Thoracic aorta (tissue), 2 donors: ENCODE results near the gene DVL2. TPM values are rescaled to one million over a fixed set of nuclear protein-coding genes. Genes with fewer than 3 reads are reported as not detected.

ENCODE experiments used
- ATAC-seq: fragments of 150-250 bp; one replicate; pipeline ENCODE4 v1.8.0; 2017; ENCODE audit warnings: low read depth; ENCODE audit not compliant: insufficient number of reproducible peaks, low FRiP score
- DNase-seq: peaks from one replicate; pipeline ENCODE4 v3.0.0-alpha.2; 2020; ENCODE audit warnings: low spot score
- H3K27ac ChIP-seq, 2 donors: fragments of 200-600 bp; sonication (generic); 1 replicate in 1 of 2; 2 replicates in 1 of 2; pipeline ENCODE4 v1.5.1; 2016; ENCODE audit warnings: mild to moderate bottlenecking in 2 of 2, moderate library complexity in 2 of 2
- H3K27me3 ChIP-seq: fragments of 200-600 bp; sonication (generic); replicated peaks from 2 replicates; pipeline ENCODE4 v1.6.0; 2016; ENCODE audit warnings: mild to moderate bottlenecking; ENCODE audit not compliant: insufficient read depth
- H3K36me3 ChIP-seq: fragments of 200-600 bp; sonication (generic); one replicate; pipeline ENCODE4 v1.5.1; 2016
- H3K4me1 ChIP-seq, 2 donors: fragments of 200-600 bp; sonication (generic); 1 replicate in 1 of 2; 2 replicates in 1 of 2; pipeline versions ENCODE4 v1.5.1 to v1.6.0; 2016; ENCODE audit warnings: low read depth in 2 of 2, mild to moderate bottlenecking in 1 of 2; ENCODE audit not compliant: control insufficient read depth in 1 of 2
- H3K4me3 ChIP-seq: fragments of 200-600 bp; sonication (generic); 2 replicates; pipeline ENCODE4 v1.5.1; 2016; ENCODE audit warnings: mild to moderate bottlenecking
- H3K9me3 ChIP-seq: fragments of 200-600 bp; sonication (generic); 2 replicates; pipeline ENCODE4 v1.5.1; 2016
- total RNA-seq, 2 donors: library from RNA; depleted of rRNA; stranded (reverse); fragments of >200 nt; gene quantifications; one replicate each; pipeline versions ENCODE4 v1.1.0 to v1.2.3, GENCODE V29; 2016
- TF ChIP-seq, protein P1 (sequence below): fragments of 200-600 bp; sonication (generic); IDR thresholded peaks from one replicate; pipeline ENCODE4 v1.5.1; 2019; ENCODE audit warnings: antibody characterized with exemption

The DVL2 gene
- total RNA-seq, 2 donors from 2014 or later, result 52.8 to 68.5 TPM

DNA sequence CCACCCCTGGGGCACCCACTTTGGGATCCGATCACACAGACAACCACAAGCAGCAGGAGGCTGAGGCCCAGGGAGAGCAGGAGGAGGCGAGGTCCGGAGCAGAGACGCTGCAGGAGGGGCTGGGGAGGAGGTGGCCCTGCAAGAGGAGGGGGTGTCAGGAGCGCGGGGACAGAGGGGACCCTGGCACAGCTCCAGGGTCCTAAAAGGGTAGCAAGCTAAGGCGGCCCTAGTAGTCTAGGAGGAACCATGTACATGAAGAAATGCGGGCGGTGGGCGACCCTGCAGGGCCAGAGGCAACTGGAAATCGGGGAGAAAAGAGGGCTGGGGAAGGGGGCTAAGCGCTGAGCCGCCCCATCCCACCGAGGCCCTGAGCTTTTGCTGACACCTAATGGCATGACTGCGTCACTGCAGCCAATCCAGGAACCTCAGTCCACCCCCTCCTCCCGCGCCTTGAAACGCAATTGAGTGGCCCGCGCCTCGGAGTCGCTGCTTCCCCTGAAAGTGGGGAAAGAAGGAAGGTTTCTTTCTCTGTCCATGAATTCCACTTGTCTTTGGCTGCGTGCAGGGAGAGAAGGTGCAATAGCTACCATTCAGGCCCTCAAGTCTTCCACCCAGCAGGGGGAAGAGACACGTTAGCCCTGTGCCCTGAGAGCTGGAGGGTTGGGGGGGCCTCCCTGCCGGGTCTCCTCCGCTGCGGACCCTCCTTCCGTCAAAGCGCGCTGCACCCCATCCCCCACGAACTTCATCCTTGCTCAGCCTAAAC lies 56.9 kb downstream of the DVL2 start:
- TF ChIP-seq, protein P1, sequence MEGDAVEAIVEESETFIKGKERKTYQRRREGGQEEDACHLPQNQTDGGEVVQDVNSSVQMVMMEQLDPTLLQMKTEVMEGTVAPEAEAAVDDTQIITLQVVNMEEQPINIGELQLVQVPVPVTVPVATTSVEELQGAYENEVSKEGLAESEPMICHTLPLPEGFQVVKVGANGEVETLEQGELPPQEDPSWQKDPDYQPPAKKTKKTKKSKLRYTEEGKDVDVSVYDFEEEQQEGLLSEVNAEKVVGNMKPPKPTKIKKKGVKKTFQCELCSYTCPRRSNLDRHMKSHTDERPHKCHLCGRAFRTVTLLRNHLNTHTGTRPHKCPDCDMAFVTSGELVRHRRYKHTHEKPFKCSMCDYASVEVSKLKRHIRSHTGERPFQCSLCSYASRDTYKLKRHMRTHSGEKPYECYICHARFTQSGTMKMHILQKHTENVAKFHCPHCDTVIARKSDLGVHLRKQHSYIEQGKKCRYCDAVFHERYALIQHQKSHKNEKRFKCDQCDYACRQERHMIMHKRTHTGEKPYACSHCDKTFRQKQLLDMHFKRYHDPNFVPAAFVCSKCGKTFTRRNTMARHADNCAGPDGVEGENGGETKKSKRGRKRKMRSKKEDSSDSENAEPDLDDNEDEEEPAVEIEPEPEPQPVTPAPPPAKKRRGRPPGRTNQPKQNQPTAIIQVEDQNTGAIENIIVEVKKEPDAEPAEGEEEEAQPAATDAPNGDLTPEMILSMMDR, result peak; percentile 76

DNA sequence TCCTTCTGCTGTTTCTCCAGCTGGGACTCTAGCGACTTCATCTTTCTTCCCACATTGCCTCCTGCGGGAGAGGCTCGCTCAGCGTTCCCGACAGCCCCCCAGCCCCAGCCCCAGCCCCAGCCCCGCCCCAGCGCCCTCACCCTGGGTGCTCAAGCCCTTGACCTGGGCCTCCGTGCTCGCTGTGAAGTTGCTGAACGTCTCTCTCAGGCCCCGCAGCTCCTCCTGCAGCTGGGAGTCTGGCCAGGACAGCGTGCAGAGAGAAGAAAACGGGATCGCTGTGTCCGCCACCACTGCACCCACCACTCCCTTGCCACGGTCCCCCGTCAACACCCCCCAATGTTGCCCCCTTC lies 57.5 kb downstream of the DVL2 start:
- DNase-seq (no peak), ATAC-seq (no peak)
- Histone ChIP-seq H3K9me3 (no peaks in the 10 kb centered on the region), H3K27me3 (peaks cover 13% of the 10 kb centered on the region), H3K36me3 (no peaks in the 10 kb centered on the region), H3K4me3 (peak overlapping the region; percentile 61), H3K4me1 (peaks cover 11 to 14% of the 10 kb centered on the region in 2 donors), H3K27ac (no peak overlapping the region)
- TF ChIP-seq, protein P1, result no peak

More for the DNA sequence above, 56.9 kb downstream of the DVL2 start:
- Histone ChIP-seq H3K9me3 (no peaks in the 10 kb centered on the region), H3K4me3 (peak overlapping the region; percentile 61), H3K36me3 (no peaks in the 10 kb centered on the region), H3K27ac (no peak overlapping the region), H3K27me3 (peaks cover 13% of the 10 kb centered on the region), H3K4me1 (peaks cover 11 to 14% of the 10 kb centered on the region in 2 donors)
- no peak for ATAC-seq
- no peak for DNase-seq

- DNase-seq, result no peak
- Histone ChIP-seq H3K27me3 (peaks cover 13% of the 10 kb centered on the region), H3K27ac (no peak overlapping the region), H3K36me3 (no peaks in the 10 kb centered on the region), H3K9me3 (no peaks in the 10 kb centered on the region), H3K4me1 (peaks cover 11 to 14% of the 10 kb centered on the region in 2 donors), H3K4me3 (no peak overlapping the region)
- TF ChIP-seq, protein P1, result no peak
- no peak for ATAC-seq
These were observed 58.0 kb downstream of the DVL2 start for GRCh38 chr17:7176107-7176840.

Other genes with a start within 250 kb of the DVL2 start
- gene ALOX12, start 238.5 kb downstream of the DVL2 start, total RNA-seq, result not detected
- 100 to 1,000 TPM in 1 of 2 donors, 10 to 100 TPM in 1; 99.5 to 164 TPM for gene RNASEK, start 221.9 kb downstream of the DVL2 start, total RNA-seq
- 1 to 10 TPM in 1 of 2 donors, under 1 TPM in 1; 0.95 to 5.7 TPM for gene BCL6B, start 211.5 kb downstream of the DVL2 start, total RNA-seq
- gene SLC16A13, start 198.5 kb downstream of the DVL2 start, total RNA-seq, result under 1 TPM in 1 of 2 donors, not detected in 1; 0.56 TPM
- under 1 TPM in 1 of 2 donors, not detected in 1; 0.27 TPM for gene SLC16A11, start 190.4 kb downstream of the DVL2 start, total RNA-seq
- 1 to 10 TPM; 3.2 to 5.8 TPM for gene CLEC10A, start 154.3 kb downstream of the DVL2 start, total RNA-seq
- gene ASGR2, start 119.7 kb downstream of the DVL2 start, total RNA-seq, result 1 to 10 TPM; 1.4 to 8.1 TPM
- 1 to 10 TPM; 1.9 to 5.4 TPM for gene ASGR1, start 55.1 kb downstream of the DVL2 start, total RNA-seq
- gene DLG4, start 14.7 kb downstream of the DVL2 start, total RNA-seq, result 10 to 100 TPM; 14.0 to 14.8 TPM
- 100 to 1,000 TPM; 369 to 471 TPM for gene ACADVL, start 14.6 kb downstream of the DVL2 start, total RNA-seq
- gene PHF23, start 4.9 kb upstream of the DVL2 start, total RNA-seq, result 10 to 100 TPM; 25.1 to 44.7 TPM
- 100 to 1,000 TPM; 187 to 446 TPM for gene GABARAP, start 7.9 kb upstream of the DVL2 start, total RNA-seq
- gene CTDNEP1, start 17.2 kb upstream of the DVL2 start, total RNA-seq, result 10 to 100 TPM; 51.3 to 51.7 TPM
- 10 to 100 TPM; 15.8 to 19.0 TPM for gene ELP5, start 17.7 kb upstream of the DVL2 start, total RNA-seq
- under 1 TPM in 1 of 2 donors, not detected in 1; 0.41 TPM for gene CLDN7, start 28.0 kb upstream of the DVL2 start, total RNA-seq
- gene SLC2A4, start 47.2 kb upstream of the DVL2 start, total RNA-seq, result 1 to 10 TPM; 1.2 to 7.7 TPM
- not detected for gene YBX2, start 60.1 kb upstream of the DVL2 start, total RNA-seq
- gene EIF5A, start 73.1 kb upstream of the DVL2 start, total RNA-seq, result 100 to 1,000 TPM; 118 to 130 TPM
- gene GPS2, start 80.8 kb upstream of the DVL2 start, total RNA-seq, result 10 to 100 TPM; 66.5 to 100.0 TPM
- 10 to 100 TPM; 24.4 to 45.3 TPM for gene NEURL4, start 94.8 kb upstream of the DVL2 start, total RNA-seq
- 1 to 10 TPM; 6.8 to 9.9 TPM for gene ACAP1, start 102.0 kb upstream of the DVL2 start, total RNA-seq
- 10 to 100 TPM; 13.3 to 20.2 TPM for gene KCTD11, start 117.6 kb upstream of the DVL2 start, total RNA-seq
- not detected for gene TMEM95, start 120.6 kb upstream of the DVL2 start, total RNA-seq
- gene TNK1, start 146.6 kb upstream of the DVL2 start, total RNA-seq, result 1 to 10 TPM; 3.7 to 4.7 TPM
- 10 to 100 TPM; 31.0 to 49.4 TPM for gene PLSCR3, start 160.0 kb upstream of the DVL2 start, total RNA-seq
- 10 to 100 TPM; 27.9 to 88.9 TPM for gene TMEM256, start 169.6 kb upstream of the DVL2 start, total RNA-seq
- gene NLGN2, start 173.3 kb upstream of the DVL2 start, total RNA-seq, result 10 to 100 TPM in 1 of 2 donors, 1 to 10 TPM in 1; 9.2 to 20.8 TPM
- not detected for gene SPEM1, start 185.8 kb upstream of the DVL2 start, total RNA-seq
- gene SPEM2, start 191.1 kb upstream of the DVL2 start, total RNA-seq, result not detected
- not detected for gene SPEM3, start 194.3 kb upstream of the DVL2 start, total RNA-seq
- 1 to 10 TPM; 7.7 to 9.7 TPM for gene TMEM102, start 200.9 kb upstream of the DVL2 start, total RNA-seq
- gene FGF11, start 205.0 kb upstream of the DVL2 start, total RNA-seq, result under 1 TPM in 1 of 2 donors, not detected in 1; 0.68 TPM
- 10 to 100 TPM; 11.6 to 17.6 TPM for gene CHRNB1, start 210.5 kb upstream of the DVL2 start, total RNA-seq
- gene ZBTB4, start 245.1 kb upstream of the DVL2 start, total RNA-seq, result 10 to 100 TPM; 56.2 to 72.3 TPM
- gene SLC35G6, start 246.9 kb upstream of the DVL2 start, total RNA-seq, result not detected
- gene POLR2A, start 249.8 kb upstream of the DVL2 start, total RNA-seq, result 100 to 1,000 TPM in 1 of 2 donors, 10 to 100 TPM in 1; 77.8 to 151 TPM